A549 (cell line): Measurements from ENCODE around the gene CCDC7.

Source experiments
- CEBPB ChIP-seq, 2 experiments: fragments of >200 bp in 1 of 2; sonication (Bioruptor Twin) in 1 of 2; formaldehyde crosslinking in 1 of 2; IDR thresholded peaks; 2 replicates each; pipeline ENCODE4 v1.6.1; 2012 to 2016
- CTCF ChIP-seq: fragments of >200 bp; sonication (Bioruptor Twin); formaldehyde crosslinking; IDR thresholded peaks from 3 replicates; pipeline ENCODE4 v1.5.1; 2016
- FOSL2 ChIP-seq, 2 experiments: fragments of 450-650 bp in 1 of 2; fragments of >200 bp in 1 of 2; sonication (Bioruptor Twin) in 1 of 2; formaldehyde crosslinking; IDR thresholded peaks; 2 replicates each; pipeline versions ENCODE4 v1.5.0 to v1.6.1; 2016 to 2020; ENCODE audit warnings: mild to moderate bottlenecking in 1 of 2, moderate library complexity in 1 of 2
- HOXA7 ChIP-seq: fragments of 250-450 bp; sonication (Bioruptor Pico); IDR thresholded peaks from 2 replicates; pipeline ENCODE4 v1.5.0; 2020; ENCODE audit warnings: mild to moderate bottlenecking, moderate library complexity
- JUN ChIP-seq, 2 experiments: fragments of >200 bp; sonication (Bioruptor Twin); formaldehyde crosslinking; IDR thresholded peaks; 2 replicates in 1 of 2; 3 replicates in 1 of 2; pipeline ENCODE4 v1.6.1; 2016 to 2017
- NR3C1 ChIP-seq: fragments of >200 bp; sonication (Bioruptor Twin); formaldehyde crosslinking; IDR thresholded peaks from 3 replicates; pipeline ENCODE4 v1.6.1; 2017
- POLR2A ChIP-seq: IDR thresholded peaks from 2 replicates; pipeline ENCODE4 v1.6.1; 2012; ENCODE audit warnings: mild to moderate bottlenecking, low read length
- RCOR1 ChIP-seq: fragments of 150-350 bp; IDR thresholded peaks from 2 replicates; pipeline ENCODE4 v1.6.1; 2014; ENCODE audit warnings: antibody characterized with exemption, low read length, low read depth
- SMC3 ChIP-seq: fragments of >200 bp; sonication (Bioruptor Twin); formaldehyde crosslinking; IDR thresholded peaks from 3 replicates; pipeline ENCODE4 v1.6.1; 2018; ENCODE audit warnings: inconsistent platforms
- TF ChIP-seq, protein P1 (sequence below): fragments of >200 bp; sonication (Bioruptor Twin); formaldehyde crosslinking; IDR thresholded peaks from 2 replicates; pipeline ENCODE4 v1.6.1; 2016

DNA sequence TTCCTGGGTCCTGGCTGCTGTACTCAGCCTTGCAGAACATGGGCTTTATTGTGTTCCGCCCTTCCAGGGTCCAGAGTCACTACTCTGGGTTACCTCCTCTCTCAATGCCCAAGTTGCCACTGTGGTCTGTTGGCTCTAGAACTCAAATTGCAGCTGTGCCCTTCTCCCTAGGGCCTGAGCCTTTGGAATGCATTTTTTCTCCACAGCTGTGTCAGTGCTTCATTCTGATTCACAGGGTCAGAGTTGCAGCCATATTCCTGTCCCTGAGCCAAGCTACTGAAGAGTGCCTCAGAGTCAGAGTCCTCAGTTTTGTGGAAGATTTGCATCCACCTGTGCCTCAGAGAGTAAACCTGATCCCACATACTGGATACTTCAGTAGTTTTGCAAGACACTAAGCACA is 344.5 kb downstream of the CCDC7 start:
- TF ChIP-seq CTCF (no peak), CEBPB (IDR thresholded peaks at IDR 0.05) (no peak), NR3C1 (no peak), HOXA7 (no peak), SMC3 (no peak), RCOR1 (no peak), FOSL2 (IDR thresholded peaks at IDR 0.05) (no peak), FOSL2 (CRISPR knock-in tag; IDR thresholded peaks at IDR 0.05) (no peak), POLR2A (no peak), JUN (IDR thresholded peaks at IDR 0.05) (no peak)
- TF ChIP-seq, protein P1, sequence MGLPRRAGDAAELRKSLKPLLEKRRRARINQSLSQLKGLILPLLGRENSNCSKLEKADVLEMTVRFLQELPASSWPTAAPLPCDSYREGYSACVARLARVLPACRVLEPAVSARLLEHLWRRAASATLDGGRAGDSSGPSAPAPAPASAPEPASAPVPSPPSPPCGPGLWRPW = no peak
